Measurements from ENCODE around the gene SSBP4. TPM values are rescaled to one million over a fixed set of nuclear protein-coding genes. Genes with fewer than 3 reads are reported as not detected.

SSBP4 gene
- total RNA-seq, 1 donor from 2014 or later, result 138 TPM

DNA sequence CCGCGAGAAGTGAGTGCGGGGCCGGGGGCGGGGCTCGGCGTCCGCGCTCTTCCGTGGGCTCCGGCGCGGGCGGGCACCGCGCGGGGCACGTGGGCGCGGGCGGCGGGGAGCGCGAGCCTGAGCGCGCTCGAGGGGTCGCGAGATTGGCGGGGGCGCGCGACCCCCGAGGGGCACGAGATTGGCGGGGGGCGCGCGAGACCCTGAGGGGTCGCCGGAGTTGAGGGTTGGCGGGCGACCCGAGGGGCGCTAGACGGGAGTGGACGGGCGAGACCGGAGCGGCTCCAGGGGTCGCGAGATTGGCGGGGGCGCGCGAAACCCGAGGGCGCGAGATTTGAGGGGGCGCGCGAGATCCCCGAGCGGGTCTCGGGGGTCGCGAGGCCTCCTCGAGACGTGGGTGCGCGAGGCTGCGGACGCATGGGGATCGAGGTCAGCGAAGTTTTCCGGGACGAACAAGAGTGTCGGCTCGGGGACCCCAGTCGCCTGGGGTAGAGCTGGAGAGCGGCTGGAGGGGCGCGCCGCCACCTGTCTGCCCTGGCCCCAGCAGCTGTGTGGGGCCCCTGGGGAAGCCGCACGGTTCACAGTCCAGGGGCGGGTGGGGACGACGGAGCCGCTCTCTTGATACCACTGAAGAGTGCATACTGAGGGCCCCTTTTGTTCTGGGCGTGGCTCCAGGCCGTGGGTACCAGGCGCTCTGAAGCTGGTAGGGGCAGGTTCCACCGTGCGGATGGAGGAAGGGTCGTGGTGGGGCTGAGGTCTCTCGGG lies 682 bp downstream of the SSBP4 start:
- intact Hi-C loops (cut with micrococcal nuclease), result loop anchor here (1.0 to 5.0 kb wide), 6 partner anchors 9 to 473 kb away; partner anchors contain the start of genes ELL, MAST3, RAB3A and UPF1

DNA sequence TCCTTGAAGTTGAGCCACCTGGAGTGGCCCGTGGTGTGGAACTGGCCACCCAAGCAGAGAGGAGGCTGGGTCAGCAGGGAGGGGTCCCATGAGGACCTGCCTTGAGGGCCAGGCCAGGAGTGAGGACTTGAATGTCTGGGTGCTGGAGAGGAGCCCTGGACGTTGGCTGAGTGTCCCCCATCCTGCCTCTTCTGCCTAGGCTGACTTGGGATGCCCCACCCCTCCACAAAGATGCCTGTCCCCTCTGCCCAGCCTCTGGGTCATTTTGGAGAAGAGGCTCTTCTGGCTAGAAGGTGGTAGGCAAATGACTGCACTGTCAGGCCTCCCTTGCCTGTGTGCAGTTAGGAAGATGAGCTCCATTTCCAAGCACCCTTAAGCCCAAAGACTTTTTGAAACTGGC lies 1.7 kb downstream of the SSBP4 start:
- intact Hi-C loops (cut with micrococcal nuclease), result no loop called here

DNA sequence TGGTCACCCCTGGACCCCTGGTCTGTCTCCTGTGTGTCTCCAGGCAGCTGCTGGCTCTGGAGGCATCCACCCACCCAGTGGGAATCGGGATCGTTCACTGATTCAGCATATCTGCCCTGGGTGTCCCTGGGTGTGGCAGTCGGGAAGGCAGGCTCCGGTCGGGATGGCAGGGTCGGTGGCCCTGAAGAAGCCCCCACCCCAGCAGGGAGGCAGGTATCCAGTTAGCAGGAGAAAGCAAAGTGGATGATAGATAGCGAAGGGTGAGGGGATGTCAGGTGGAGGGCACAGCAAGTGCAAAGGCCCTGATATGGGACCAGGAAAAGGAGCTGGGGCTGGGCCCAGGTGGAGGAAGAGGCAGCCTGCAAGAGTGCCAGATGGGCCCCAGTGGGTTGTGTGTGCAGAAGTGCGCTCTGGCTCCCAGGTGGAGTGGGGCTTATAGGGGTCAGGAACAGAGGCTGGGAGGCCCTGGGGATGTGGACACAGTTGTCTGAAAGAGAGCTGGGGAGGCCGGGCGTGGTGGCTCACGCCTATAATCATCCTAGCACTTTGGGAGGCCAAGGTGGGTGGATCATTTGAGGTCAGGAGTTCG lies 2.3 kb downstream of the SSBP4 start:
- intact Hi-C loops (cut with micrococcal nuclease), result no loop called here

DNA sequence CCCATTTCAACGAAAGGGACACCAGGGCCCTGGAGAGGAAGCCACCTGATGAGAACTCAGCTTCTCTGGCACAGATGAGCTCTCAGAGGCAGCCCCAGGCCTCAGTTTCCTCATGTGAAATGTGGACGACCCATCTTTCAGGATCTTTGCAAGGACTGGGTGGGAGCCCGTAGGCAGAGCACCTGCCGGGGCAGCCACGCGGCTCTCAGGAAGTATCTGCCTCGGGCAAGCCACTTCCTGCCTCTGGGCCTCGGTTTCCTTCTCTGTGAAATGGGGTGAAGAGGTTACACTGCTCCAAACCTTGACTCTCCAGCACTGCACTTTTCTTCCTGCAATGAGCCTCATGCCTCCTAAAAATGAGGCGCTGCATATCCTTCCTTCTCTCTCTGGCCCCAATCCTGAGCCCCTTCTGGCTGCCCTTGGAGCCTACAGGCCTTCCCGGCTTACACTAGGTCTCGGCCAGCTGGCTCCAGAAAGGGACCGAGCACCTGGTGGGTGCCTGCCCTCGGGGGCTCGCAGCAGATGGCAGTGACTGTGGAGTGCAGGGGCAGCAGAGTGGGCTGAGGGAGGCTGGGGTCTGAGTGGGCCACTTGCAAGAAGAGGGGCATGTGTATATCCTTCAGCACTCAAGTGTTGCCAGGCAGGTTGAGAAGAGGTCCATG lies 3.5 kb downstream of the SSBP4 start:
- intact Hi-C loops (cut with micrococcal nuclease), result loop anchor here (2.0 kb wide), 1 partner anchor 18 kb away; no protein-coding TSS in a partner anchor

DNA sequence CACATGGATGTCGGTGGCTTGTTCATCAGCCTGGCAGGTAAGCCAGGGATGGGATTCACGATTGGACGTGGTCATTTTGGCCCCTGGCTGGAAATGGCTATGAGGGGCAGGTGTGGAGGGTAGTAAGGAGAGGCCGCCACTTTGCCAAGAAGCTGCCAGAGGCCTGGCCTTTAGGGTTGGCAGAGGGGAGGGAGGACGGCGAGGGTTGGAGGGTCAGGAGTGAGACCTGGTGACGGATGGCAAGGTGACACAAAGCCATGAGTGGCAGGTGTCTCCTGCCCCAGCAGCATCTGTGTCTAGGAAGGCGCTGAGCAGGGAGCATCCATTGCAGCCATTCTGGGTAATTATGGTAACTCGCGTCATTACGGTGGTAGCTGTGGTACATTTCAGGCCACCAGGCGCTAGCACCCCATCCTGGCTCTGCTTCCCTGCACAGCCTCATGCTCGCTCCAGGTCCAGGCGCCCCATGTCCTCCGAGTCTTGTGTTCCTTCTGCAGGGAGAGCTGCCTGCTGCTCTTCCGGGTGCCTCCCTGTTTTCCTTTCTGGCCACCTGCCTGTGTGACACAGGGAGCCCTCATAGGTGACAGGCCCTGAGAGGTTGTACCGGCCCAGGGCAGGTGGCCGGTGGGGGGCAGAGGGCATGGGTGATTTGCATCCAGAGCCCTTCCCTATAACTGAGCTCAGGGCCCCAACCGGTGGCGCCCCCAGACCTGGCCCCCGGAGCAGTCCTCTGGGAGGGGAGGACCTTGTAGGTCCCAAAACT lies 4.2 kb downstream of the SSBP4 start:
- intact Hi-C loops (cut with micrococcal nuclease), result loop anchor here (2.0 kb wide), 1 partner anchor 17 kb away; no protein-coding TSS in a partner anchor

DNA sequence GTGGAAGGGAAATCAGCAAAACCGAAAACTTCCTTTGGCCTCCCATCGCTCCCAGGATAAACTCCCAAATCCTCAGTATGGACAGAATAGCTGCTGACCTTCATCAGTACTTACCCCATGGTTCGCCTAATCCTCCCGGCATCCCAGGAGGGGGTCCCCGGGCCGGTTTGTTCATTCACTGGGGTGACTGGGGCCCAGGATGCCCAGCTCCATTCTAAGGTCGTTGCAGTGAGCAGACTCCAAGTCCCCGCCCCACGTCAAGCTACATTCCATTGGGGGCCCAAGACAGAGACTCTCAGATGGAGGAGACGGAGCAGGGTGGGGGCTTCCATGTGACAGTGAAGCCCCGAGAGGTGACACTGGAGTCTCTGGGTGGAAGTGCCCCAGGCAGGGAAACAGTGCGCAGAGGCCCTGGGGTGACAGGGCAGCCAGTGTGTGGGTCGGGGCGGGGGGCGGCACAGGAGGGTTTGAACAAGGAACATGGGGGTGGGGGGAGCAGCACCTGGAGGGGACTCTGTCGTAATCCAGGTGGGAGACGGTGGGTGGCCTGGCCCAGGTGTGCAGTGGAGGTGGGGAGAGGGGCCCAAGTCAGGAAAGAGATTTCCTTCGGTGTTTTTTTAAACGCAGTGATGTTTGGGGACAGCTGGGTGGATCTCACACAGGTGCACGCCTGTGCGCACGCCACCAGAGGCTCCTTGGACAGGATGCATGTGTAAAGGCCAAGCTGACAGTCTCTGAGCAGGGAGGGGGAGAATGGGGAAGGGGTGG lies 5.1 kb downstream of the SSBP4 start:
- intact Hi-C loops (cut with micrococcal nuclease), result no loop called here

DNA sequence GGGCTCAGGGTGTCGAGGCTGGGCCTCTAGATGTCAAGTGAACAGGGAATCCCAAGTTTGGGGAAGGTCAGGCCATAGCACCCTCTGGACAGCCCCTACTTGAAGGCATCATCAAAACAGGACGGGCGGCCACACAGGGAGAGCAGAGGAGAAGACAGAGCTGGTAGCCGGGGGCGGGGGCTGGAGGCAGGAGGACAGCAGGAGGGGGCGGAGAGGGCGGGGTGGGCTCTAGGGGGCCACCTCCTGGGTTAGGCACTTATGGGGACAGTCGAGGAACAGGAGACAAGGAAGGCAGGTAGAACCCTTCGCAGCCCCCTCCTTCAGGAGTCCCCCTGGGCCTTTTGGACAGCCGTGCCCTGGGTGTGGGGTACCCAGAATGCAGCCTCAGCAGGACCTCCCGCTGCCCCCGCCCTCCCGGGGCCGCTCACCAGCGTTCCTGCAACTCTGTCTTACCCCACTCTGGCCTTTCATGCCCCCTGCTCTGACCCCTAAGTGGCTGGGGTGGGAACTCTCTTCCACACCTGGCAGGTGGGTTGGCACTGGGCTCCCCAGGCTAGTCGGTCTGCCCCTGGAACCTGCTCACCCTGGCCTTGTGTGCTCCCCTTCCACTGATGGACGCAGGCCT lies 5.8 kb downstream of the SSBP4 start:
- intact Hi-C loops (cut with micrococcal nuclease), result loop anchor here (5.0 kb wide), 1 partner anchor 38 kb away; the partner anchor contains the start of gene GDF15

DNA sequence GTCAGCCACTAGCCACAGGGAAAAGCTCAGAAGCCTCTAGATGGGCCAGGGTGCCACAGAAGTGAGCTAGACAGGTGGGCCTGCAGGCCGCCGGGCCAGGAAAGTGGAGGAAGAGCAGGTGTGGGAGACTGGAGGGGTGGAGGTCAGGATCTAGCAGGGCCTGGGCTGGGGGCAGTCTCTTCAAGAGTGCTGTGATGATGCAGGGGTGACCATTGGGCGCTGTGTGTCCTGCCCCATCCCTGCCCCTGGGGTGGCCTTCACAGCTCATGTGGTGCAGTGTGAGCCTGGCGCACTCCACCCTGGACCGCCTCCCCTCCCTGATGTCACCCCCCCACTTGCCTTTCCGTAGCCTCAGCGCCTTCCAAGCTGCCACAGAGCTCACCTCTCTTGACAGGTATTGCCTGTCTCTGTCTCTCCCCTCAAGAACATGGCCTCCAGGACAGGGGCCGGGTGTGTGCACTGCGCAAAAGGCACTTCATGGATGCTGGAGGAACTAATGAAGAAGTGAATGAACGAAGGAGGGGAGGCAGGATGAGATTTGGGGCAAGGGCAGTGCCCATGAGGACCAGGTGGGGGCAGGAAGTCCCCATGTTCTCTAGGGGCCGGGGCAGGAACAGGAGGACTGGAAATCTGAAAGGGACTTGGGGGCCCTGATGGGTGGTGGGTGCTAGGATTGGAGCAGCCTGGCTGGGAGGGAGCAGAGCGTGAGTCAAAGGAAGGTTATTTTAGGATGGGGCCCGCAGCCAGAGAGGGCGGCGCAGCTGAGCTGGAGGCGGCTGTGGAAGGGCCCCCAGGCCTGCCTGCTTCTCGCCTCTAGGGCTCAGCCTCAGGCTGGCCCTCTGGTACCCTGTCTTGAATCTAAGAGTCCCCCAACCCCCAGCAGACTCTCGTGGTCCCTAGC lies 6.6 kb downstream of the SSBP4 start:
- intact Hi-C loops (cut with micrococcal nuclease), result loop anchor here (5.0 kb wide), 1 partner anchor 38 kb away; the partner anchor contains the start of gene GDF15

DNA sequence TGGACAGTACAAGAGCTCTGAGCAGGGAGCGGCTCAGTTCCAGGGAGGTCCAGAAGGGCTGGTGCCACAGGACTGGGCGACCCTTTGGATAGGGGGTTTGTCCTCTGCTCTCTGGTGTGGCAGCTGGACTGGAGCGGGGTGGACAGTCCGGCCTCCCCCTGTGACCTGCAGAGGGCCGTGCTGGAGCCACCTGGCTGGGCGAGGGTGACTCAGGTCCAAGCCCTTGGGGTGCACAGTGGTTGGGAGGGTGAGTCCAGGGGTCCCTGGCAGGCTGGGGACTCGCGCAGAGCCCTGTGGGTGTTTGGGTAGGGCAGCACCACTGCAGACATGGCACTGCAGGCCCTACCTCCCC lies 7.2 kb downstream of the SSBP4 start:
- intact Hi-C loops (cut with micrococcal nuclease), result loop anchor here (5.0 kb wide), 1 partner anchor 39 kb away; the partner anchor contains the start of gene GDF15

DNA sequence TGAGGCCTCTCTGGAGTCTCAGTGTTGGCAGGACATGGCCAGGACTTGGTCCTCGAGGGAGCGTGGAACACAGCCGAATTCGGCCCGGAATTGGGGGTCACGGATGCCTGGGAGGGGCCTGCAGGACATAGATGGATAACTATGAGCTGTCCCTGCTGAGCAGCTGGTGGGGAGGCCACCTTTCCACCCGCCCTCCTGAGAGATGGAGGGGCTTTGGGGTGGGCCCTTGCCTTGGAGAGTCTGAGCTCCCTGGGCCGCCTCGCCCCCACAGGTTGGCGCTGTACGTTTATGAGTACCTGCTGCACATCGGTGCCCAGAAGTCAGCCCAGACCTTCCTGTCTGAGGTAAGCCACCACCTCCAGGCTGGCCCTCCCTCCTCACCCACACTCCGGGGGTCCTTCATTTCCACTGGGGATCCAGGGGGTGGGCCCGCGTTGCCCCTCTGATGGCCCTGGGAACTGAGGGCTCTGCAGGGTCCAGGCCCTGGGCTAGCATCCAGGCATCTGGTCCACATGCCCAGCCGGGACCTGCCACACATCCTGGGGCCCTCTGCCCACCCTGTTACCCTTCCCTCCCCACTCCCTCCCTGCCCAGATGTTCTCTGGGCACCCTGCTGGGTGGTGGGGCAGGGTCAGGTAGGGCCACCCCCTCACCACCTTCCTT lies 8.0 kb downstream of the SSBP4 start:
- intact Hi-C loops (cut with micrococcal nuclease), result loop anchor here (5.0 kb wide), 1 partner anchor 40 kb away; the partner anchor contains the start of gene GDF15

DNA sequence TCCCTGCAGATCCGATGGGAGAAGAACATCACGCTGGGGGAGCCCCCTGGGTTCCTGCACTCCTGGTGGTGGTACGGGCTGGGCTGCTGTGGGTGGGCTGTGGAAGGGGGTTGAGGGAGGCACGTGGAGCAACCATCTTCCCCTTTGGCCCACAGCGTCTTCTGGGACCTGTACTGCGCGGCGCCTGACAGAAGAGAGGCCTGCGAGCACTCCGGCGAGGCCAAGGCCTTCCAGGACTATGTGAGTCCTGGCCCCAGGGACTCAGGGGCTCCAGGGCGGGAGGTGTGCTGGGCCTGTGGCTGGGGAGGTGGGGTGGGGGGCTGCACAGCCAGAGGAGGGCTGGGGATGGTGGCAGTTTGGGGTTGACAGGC lies 8.5 kb downstream of the SSBP4 start:
- intact Hi-C loops (cut with micrococcal nuclease), result loop anchor here (5.0 kb wide), 1 partner anchor 40 kb away; the partner anchor contains the start of gene GDF15

DNA sequence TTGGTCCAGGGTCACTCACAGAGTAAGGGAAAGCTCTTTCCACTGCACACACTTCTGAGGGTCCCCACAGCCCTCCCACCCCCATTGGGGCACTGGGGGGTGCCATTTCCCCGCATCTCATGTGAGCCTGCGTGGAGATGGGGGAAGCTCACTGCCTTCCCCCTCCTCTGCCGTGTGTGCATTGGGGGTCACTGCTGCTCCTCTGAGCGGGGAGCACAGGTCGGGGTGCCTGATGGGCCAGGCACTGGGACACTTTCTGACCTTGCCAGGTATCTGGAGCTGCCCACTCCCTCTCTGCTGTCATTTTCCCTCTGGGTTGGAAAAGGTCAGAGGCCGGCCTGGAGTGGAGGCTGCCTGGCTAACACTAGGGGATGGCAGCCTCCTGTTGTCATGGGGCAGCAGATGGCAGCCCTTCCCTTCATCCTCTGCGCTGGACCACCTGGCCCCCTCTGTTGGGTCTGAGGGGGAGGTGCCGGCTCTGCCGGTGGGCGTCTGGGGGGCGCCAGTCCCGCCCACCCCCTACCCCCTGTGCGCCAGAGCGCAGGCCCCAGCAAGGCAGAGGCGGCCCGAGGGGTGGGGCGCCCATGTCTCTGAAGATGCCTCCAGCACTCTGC lies 9.1 kb downstream of the SSBP4 start:
- intact Hi-C loops (cut with micrococcal nuclease), result loop anchor here (5.0 kb wide), 1 partner anchor 41 kb away; the partner anchor contains the start of gene GDF15

DNA sequence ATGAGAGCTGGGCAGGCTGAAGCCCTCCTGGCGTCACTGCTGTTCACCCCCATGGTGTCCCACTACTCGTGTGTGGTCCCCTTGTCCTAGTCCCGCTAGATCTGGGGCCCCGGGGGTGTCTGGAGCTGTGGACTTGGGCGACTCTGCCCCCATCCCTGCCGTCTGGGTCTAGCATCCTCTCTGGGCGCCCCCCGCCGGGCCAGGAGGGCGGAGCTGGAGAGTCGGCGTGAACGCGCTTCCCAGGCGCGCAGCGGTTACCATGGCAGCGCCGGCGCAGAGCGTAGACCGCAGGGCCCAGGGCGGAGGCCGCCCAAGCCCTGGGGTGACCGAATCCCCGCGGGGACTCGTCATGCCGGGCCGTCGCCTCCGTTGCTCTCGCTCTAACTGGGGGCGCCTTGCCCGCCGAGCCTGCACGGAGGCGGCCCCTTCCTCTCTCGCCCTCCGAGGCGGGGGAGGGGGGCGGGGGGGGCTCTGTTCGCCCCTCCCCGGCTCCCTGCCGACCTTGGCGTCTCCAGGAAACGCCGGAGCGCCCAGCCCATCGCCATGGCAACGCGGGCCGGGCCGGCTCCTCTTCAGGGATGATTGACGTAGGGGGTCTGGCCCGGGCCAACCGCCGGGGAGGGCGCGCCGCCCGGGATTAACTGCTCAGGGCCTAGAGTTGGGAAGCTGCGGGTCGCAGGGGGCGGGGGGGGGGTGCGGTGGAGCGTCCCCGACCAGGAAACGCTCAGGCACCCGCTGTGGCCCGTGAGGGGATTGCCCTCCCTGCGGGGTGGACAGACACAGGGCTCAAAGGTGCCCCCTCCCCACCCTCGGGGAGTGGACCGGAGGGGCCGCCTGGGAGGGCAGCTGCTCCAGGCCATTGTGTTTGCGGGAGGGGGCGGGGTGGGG lies 9.8 kb downstream of the SSBP4 start:
- intact Hi-C loops (cut with micrococcal nuclease), result loop anchor here (1.0 to 5.0 kb wide), 2 partner anchors 10 to 42 kb away; partner anchors contain the start of genes GDF15 and SSBP4

DNA sequence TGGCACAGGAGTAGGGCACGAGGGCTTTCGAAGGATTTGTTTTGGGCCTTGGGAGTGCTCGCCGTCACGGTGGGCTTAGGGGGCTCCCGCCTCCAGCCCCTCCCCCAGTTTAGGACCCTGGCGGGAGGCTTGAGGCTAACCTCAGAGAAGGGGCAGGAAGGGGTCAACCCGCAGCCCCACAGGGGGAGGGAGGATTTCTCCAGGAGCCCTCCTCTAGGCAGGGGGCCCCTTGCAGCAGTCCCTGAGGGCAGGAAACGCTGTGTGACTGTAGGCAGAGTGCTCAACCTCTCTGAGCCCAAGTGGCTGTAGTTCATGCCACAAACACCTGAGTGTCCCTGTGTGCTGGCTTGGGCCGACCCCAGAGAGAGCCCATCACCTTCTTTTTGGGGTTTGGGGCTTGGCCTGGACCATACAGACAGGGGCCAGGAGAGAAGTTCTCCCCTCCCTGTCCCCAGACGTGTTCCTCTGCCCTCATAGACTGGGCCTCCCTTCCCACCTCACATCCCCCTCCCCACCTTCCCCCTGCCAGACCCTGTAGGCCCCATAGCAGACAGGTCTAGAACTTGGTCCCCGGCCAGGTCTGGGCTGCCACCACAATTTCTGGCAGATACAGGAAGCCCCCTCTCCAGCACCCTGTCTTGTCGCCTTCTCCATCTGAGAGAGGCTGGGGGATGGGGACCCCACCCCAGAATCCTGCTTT lies 10.7 kb downstream of the SSBP4 start:
- intact Hi-C loops (cut with micrococcal nuclease), result loop anchor here (1.0 to 5.0 kb wide), 2 partner anchors 11 to 43 kb away; partner anchors contain the start of genes GDF15 and SSBP4

DNA sequence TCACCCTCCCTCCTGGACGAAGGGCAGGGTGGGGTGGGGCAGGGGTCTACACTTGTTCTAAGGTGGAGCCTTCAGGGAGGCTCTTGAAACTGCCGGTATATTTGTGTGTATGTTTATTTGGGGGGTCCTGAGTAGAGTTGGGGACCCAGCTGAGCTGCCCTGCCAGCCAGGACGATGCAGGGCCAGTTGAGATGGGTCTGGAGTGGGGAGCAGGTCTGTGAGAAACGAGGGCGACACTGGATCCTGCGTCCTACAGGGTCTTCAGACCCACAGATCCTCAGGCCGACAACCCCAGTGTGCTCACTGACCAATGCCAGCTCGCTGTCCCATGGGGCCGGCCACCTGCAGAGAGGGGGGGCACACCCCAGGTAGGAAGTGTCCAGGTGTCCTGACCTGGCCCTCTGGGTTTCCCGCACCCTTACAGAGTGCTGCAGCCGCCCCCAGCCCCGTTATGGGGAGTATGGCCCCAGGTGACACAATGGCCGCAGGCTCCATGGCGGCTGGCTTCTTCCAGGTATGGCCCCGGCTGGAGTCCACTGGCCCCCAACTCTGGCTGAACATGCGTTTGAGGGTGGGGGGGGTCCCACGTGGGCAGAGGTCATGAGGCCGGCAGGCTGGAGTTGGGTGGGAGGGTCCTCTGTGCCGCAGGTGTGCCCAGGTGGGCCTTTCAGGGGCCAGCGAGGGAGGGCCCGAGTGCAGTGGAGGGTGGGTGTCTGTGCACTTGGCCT lies 11.4 kb downstream of the SSBP4 start:
- intact Hi-C loops (cut with micrococcal nuclease), result no loop called here

Measured in T-helper 1 cell treated with Interleukin-12 subunit alpha and Interleukin-12 subunit beta and Interleukin-4 antibody, amounts not matched to agents 30 ng/mL and 1 ng/mL, for 36 hours (primary cell).